Neural cell (in vitro differentiated cells): ENCODE results near the gene SLC2A5.

Experiments
- EZH2 ChIP-seq: fragments of 200-600, 300-800 bp; shearing (Covaris generic), sonication (generic); IDR thresholded peaks from 2 replicates; pipeline ENCODE4 v1.6.1; 2014; ENCODE audit warnings: antibody characterized with exemption, low read length, borderline replicate concordance, mild to moderate bottlenecking; ENCODE audit not compliant: insufficient read depth, poor library complexity, severe bottlenecking
- MXI1 ChIP-seq: fragments of 450-650 bp; conservative IDR thresholded peaks from 2 replicates; pipeline ENCODE4 v1.6.1; 2014; ENCODE audit warnings: antibody characterized with exemption, mild to moderate bottlenecking; ENCODE audit not compliant: poor library complexity, severe bottlenecking
- TAF1 ChIP-seq: IDR thresholded peaks from 2 replicates; pipeline ENCODE4 v1.6.1; 2012; ENCODE audit warnings: low read depth
- TF ChIP-seq, protein P1 (sequence below): fragments of 450-650 bp; IDR thresholded peaks from 2 replicates; pipeline ENCODE4 v1.5.1; 2014; ENCODE audit warnings: antibody characterized with exemption, mild to moderate bottlenecking, moderate library complexity; ENCODE audit not compliant: poor library complexity, severe bottlenecking

- TF ChIP-seq, protein P1, sequence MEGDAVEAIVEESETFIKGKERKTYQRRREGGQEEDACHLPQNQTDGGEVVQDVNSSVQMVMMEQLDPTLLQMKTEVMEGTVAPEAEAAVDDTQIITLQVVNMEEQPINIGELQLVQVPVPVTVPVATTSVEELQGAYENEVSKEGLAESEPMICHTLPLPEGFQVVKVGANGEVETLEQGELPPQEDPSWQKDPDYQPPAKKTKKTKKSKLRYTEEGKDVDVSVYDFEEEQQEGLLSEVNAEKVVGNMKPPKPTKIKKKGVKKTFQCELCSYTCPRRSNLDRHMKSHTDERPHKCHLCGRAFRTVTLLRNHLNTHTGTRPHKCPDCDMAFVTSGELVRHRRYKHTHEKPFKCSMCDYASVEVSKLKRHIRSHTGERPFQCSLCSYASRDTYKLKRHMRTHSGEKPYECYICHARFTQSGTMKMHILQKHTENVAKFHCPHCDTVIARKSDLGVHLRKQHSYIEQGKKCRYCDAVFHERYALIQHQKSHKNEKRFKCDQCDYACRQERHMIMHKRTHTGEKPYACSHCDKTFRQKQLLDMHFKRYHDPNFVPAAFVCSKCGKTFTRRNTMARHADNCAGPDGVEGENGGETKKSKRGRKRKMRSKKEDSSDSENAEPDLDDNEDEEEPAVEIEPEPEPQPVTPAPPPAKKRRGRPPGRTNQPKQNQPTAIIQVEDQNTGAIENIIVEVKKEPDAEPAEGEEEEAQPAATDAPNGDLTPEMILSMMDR, result no peak
- TF ChIP-seq TAF1 (no peak), EZH2 (no peak), MXI1 (no peak)
These were observed 23.7 kb upstream of the SLC2A5 start for GRCh38 chr1:9093091-9093490.
